ENCODE data around the gene UBASH3B.

DNA sequence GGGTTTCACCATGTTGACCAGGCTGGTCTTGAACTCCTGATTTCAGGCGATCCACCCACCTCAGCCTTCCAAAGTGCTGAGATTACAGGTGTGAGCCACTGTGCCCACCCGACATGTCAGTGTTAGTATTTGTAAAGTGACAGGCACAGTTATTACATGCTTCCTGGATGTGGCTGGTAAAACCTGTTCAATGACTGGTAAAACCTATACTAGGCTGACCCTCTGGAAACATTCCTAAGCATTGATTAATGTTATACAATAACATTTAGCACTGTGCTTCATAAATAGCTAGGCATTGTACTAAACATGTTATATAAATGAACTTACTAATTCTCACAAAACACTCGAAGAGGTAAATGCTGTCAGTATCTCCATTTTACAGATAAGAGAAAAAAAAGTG is 206.1 kb downstream of the UBASH3B start:
- TF ChIP-seq CEBPB (IDR thresholded peaks at IDR 0.05) (no peak), TAF1 (IDR thresholded peaks at IDR 0.05; ENCODE audit: low read depth) (no peak), EP300 (IDR thresholded peaks at IDR 0.05; ENCODE audit: borderline replicate concordance) (no peak)
